Bronchial epithelial cell (primary cell): ENCODE data around the gene MYO18A. TPM values are rescaled to one million over a fixed set of nuclear protein-coding genes. Genes with fewer than 3 reads are reported as not detected.

Experiments
- DNase-seq: peaks from one replicate; pipeline ENCODE4 v3.0.0-alpha.2; 2010; ENCODE audit warnings: low read depth
- FAIRE-seq: peaks from 2 replicates; lab custom pipeline; 2011; peaks lifted over from hg19 to GRCh38; lab: Jason Lieb, UNC
- H3K27me3 ChIP-seq: 2 replicates; pipeline ENCODE4 v1.5.1; 2011; ENCODE audit warnings: low read length; ENCODE audit not compliant: control insufficient read depth, insufficient read depth
- H3K36me3 ChIP-seq: 2 replicates; pipeline ENCODE4 v1.5.1; 2011; ENCODE audit warnings: low read length; ENCODE audit not compliant: control insufficient read depth, insufficient read depth
- H3K4me3 ChIP-seq: 2 replicates; pipeline ENCODE4 v1.5.1; 2011; ENCODE audit warnings: mild to moderate bottlenecking, low read depth, low read length, control low read depth
- total RNA-seq: library from RNA; depleted of rRNA; stranded (reverse); fragments of >200 nt; gene quantifications from 2 replicates; pipeline ENCODE4 v1.2.1, GENCODE V29; 2014
- TF ChIP-seq, protein P1 (sequence below): IDR thresholded peaks from 2 replicates; pipeline ENCODE4 v1.5.1; 2011; ENCODE audit warnings: mild to moderate bottlenecking, moderate library complexity, low read length, control low read depth, inconsistent platforms; ENCODE audit not compliant: insufficient read depth, severe bottlenecking

MYO18A gene
- total RNA-seq, 1 donor from 2014 or later = 23.4 TPM

DNA sequence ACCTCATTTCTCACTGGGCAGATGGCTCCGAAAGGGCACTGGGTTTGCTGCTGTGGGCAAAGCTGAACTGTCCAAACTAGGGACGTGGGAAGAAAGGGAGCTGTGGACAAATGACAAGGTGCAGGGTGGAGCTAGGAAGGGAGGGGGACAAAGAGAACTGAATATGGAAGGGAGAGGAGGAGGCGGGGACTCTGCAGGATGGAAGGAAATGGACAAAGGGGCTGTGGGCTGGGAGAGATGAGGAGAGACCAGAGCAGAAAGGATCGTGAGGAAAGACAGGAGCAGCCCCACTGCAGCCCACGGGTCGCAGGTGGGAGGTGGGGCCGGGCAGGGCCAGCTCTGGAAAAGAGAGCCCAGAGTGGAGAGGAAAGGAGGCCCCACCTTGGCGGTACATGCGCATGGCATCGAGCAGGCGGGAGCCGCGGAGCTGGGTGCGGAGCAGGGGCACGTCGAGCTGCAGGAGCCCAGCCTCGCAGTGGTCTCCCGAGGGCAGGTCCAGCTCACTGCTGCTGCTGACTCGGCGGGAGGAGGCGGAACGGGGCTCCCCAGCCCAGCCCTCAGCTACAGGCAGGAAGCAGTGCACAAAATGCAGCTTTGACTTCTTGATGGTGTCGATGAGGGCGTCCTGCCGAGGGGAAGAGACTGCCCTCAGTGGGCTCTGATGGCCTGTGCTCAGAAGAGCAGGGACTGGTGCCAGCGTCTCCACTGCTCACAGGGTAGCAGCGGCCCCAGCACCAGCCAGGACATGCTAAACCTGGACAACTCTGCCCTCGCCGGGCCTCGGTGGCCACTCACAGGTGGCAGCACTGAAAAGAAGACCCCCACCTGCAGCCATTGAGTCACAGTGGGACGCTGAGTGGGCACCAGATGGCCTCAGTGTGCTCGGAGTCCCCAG is 70.5 kb downstream of the MYO18A start:
- H3K27me3 ChIP-seq = no peaks in the 10 kb centered on the region
- DNase-seq (no peak), FAIRE-seq (no peak)
- peaks cover 54% of the 10 kb centered on the region for H3K36me3 ChIP-seq
- TF ChIP-seq, protein P1, sequence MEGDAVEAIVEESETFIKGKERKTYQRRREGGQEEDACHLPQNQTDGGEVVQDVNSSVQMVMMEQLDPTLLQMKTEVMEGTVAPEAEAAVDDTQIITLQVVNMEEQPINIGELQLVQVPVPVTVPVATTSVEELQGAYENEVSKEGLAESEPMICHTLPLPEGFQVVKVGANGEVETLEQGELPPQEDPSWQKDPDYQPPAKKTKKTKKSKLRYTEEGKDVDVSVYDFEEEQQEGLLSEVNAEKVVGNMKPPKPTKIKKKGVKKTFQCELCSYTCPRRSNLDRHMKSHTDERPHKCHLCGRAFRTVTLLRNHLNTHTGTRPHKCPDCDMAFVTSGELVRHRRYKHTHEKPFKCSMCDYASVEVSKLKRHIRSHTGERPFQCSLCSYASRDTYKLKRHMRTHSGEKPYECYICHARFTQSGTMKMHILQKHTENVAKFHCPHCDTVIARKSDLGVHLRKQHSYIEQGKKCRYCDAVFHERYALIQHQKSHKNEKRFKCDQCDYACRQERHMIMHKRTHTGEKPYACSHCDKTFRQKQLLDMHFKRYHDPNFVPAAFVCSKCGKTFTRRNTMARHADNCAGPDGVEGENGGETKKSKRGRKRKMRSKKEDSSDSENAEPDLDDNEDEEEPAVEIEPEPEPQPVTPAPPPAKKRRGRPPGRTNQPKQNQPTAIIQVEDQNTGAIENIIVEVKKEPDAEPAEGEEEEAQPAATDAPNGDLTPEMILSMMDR = no peak
- no peak overlapping the region for H3K4me3 ChIP-seq

DNA sequence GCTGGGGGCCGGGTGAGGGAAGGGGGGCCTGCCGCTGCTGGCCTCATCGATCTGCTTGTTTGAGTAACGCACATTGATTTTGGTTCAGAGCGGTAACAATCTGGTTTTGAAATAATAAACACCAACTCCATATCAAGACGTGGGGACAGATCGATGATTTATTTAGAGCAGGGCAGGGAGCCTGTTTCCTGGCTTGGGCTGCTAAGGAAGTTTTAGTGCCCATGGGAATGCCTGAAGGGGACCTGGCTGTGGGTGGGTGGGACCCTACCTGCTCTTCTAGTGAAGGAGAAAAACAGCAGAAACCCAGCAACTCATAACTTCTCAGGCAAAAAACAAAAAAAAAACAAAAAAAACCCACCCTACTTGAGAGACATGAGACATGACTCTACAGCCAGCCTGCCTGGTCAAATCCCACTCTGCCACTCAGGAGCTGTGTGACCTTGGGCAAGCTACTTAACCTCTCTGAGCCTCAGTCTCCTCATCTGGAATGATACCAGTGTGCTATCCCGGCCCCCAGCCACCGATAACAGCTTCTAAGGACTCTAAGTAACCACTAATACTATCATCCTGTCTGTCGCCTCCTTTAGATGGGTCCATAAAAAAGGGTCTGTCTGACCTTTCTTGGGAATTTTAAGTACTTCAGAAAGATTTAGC is 71.2 kb downstream of the MYO18A start:
- Histone ChIP-seq H3K27me3 (no peaks in the 10 kb centered on the region), H3K4me3 (no peak overlapping the region), H3K36me3 (peaks cover 55% of the 10 kb centered on the region)
- FAIRE-seq (no peak), DNase-seq (no peak)
- TF ChIP-seq, protein P1 = no peak

DNA sequence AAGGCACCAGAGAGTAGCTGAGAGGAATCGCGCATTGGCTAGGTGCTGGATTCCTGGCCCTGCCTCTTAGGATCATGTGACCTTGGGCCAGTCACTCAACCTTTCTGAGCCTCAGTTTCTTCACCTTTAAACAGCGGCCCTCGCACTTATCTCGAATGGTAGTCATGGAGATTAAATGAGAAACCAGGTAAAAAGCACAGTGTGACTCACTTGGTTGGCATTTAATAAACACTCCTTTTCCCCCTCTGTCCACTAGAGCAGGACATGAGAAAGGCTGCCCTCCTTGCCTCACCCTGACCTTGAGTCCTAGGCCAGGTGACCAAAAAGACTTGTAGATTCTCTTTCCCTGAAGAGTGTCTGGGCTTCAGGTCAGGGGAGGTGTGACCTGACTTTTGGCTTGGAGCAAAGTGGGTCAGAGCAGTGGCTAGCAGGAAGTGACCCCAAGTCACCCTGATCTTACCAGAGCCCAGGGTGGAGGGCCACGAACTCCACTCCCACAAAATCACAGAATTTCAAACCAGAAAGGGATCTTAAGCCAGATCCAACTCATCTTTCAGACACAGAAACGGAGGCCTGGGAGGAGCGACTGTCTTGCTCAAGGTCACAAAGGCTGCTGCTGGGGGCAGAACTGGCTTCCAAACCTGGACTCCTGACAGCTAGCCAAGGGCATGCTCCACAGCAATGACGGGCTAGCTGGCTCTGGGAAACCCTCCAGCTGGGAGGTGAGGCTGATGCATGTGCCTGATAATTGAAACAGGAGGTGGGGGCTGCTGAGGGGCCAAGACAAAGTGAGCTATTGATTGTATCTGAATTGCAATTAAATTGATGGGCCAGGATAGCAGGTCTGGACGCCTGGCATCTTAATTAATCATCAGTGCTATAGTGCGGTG is 72.0 kb downstream of the MYO18A start:
- FAIRE-seq (no peak), DNase-seq (peak; percentile 22)
- TF ChIP-seq, protein P1 = no peak
- Histone ChIP-seq H3K27me3 (no peaks in the 10 kb centered on the region), H3K36me3 (peaks cover 56% of the 10 kb centered on the region), H3K4me3 (no peak overlapping the region)

DNA sequence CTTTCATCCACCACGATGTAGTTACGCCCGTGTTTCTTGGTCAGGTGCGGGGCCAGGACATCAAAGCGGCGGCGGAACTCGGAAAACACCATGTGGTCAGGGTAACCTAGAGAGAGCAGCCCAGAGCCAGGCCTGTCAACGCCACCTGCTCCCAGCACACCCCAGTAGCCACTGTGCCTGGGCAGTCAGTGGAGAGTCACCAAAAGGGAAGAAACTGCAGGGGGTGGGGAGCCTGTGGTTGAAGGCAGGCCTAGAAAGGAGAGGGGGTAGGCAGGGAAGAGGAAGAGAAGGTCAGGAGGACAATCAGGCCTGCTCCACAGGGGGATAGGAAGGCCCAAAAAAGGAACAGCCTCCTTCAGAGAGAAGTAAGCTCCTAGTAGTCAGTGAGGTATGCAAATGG is 73.1 kb downstream of the MYO18A start:
- TF ChIP-seq, protein P1 = no peak
- Histone ChIP-seq H3K4me3 (no peak overlapping the region), H3K36me3 (peaks cover 53% of the 10 kb centered on the region), H3K27me3 (no peaks in the 10 kb centered on the region)
- FAIRE-seq (no peak), DNase-seq (no peak)

DNA sequence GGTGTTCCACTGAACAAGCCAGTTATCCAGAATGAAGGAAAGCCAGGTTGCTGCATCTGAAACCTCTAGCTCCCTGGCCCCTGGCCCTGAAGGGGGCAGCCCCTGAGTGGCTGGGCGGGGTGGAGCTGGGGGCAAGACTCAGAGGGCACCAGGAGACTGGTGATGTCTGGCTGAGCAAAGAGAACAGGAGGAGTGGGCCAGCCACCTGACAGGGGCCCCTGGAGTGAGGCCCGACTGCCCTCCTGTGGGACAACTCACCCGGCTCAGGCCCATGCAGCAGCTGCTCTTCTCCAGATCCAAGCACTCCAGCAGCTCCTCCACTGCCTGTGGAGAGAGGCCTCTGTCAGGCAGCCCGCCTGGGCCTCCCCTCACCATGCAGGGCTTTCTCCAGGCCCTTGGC is 76.9 kb downstream of the MYO18A start:
- no peak for FAIRE-seq
- TF ChIP-seq, protein P1 = no peak
- no peak for DNase-seq
- H3K27me3 ChIP-seq = no peaks in the 10 kb centered on the region
- no peak overlapping the region for H3K4me3 ChIP-seq
- peaks cover 47% of the 10 kb centered on the region for H3K36me3 ChIP-seq
